ENCODE data around the gene CAPN8.

CAPN8 gene

DNA sequence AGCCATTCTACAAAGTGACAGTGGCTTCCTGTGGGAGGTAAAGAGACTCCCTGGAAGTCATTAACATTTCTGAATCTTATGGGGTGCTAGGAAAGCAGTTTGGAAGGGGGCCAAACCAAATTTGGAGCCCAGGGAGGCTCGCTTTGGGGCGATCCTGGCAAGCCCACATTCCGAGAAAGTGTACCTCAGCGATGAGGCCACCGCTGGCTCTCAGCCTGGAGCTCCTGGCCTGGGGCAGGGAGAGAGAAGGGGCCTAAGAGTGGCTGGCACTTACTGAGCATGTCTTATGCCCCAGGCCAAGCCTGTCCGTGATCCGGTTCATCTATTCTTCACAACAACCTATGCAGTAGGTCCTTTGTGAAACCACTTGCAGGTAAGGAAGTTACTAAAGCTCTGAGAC lies 173.5 kb downstream of the CAPN8 start:
- H3K27ac ChIP-seq (ENCODE audit: low read depth, low read length): no peak overlapping the region
- no peaks in the 10 kb centered on the region for H3K79me2 ChIP-seq (ENCODE audit: control insufficient read depth, low read length)
- peaks cover under 1% of the 10 kb centered on the region; the same call in 1 of the 2 replicates for H3K9me3 ChIP-seq (ENCODE audit: control insufficient read depth, insufficient read depth, low read length)
- H4K20me1 ChIP-seq (ENCODE audit: control insufficient read depth, insufficient read depth, low read depth, low read length): no peaks in the 10 kb centered on the region
- no peak overlapping the region for H3K4me3 ChIP-seq (ENCODE audit: low read length)
- H3K9me2 ChIP-seq (replicated peaks; ENCODE audit: control insufficient read depth, low read length): no peaks in the 10 kb centered on the region
- H3K4me1 ChIP-seq (ENCODE audit: control insufficient read depth, low read length): peaks cover 5% of the 10 kb centered on the region; the same call in 1 of the 2 replicates
- H3K27me3 ChIP-seq (ENCODE audit: control insufficient read depth, low read length): no peaks in the 10 kb centered on the region
- H3F3A ChIP-seq (ENCODE audit: control insufficient read depth, insufficient read depth): no peaks in the 10 kb centered on the region
- H3K36me3 ChIP-seq (ENCODE audit: control insufficient read depth, low read length): no peaks in the 10 kb centered on the region
- no peak overlapping the region for H3K4me2 ChIP-seq (ENCODE audit: low read length)
- no peak for TF ChIP-seq EZH2phosphoT487 (IDR thresholded peaks at IDR 0.05; ENCODE audit: borderline replicate concordance, low read length)
- TF ChIP-seq, protein P1, sequence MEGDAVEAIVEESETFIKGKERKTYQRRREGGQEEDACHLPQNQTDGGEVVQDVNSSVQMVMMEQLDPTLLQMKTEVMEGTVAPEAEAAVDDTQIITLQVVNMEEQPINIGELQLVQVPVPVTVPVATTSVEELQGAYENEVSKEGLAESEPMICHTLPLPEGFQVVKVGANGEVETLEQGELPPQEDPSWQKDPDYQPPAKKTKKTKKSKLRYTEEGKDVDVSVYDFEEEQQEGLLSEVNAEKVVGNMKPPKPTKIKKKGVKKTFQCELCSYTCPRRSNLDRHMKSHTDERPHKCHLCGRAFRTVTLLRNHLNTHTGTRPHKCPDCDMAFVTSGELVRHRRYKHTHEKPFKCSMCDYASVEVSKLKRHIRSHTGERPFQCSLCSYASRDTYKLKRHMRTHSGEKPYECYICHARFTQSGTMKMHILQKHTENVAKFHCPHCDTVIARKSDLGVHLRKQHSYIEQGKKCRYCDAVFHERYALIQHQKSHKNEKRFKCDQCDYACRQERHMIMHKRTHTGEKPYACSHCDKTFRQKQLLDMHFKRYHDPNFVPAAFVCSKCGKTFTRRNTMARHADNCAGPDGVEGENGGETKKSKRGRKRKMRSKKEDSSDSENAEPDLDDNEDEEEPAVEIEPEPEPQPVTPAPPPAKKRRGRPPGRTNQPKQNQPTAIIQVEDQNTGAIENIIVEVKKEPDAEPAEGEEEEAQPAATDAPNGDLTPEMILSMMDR (IDR thresholded peaks at IDR 0.05; ENCODE audit: low read depth, low read length, poor library complexity, severe bottlenecking): no peak
